A549 treated with AZD9567 at 1 μM for 4 hours (cell line): ENCODE data around the gene PGAP3. TPM values are rescaled to one million over a fixed set of nuclear protein-coding genes. Genes with fewer than 3 reads are reported as not detected.

Experiments
- total RNA-seq: library from RNA; stranded (reverse); fragments of 200-300 nt; extraction: Qiagen RNA extraction; gene quantifications from 5 replicates; pipeline ENCODE4 v1.2.3, GENCODE V29; 2022; ENCODE audit not compliant: insufficient read depth

PGAP3 gene, protein sequence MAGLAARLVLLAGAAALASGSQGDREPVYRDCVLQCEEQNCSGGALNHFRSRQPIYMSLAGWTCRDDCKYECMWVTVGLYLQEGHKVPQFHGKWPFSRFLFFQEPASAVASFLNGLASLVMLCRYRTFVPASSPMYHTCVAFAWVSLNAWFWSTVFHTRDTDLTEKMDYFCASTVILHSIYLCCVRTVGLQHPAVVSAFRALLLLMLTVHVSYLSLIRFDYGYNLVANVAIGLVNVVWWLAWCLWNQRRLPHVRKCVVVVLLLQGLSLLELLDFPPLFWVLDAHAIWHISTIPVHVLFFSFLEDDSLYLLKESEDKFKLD
- 7.5 to 9.6 TPM (median 8.1 TPM) in 5 replicates for total RNA-seq

GRCh38 chr17:39687546-39688474 lies at the start of gene PGAP3:
PGAP3 (minus strand) TSS chr17:39688057; CDS start chr17:39688014, 43 bp downstream.

GRCh38 chr17:39730095-39730921 lies 42.5 kb upstream of the PGAP3 start, which contains the start of gene MIEN1:
MIEN1 (minus strand) TSS chr17:39730532; CDS start chr17:39730495, 37 bp downstream.

DNA sequence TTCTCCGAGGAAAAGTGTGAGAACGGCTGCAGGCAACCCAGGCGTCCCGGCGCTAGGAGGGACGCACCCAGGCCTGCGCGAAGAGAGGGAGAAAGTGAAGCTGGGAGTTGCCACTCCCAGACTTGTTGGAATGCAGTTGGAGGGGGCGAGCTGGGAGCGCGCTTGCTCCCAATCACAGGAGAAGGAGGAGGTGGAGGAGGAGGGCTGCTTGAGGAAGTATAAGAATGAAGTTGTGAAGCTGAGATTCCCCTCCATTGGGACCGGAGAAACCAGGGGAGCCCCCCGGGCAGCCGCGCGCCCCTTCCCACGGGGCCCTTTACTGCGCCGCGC lies 11.9 kb upstream of the PGAP3 start, which contains the start of gene ERBB2:
TSS of gene ERBB2 (plus strand) at position 247 of the 330 bp plus-strand sequence. CDS start 175 bp downstream, outside the sequence.

GRCh38 chr17:39667945-39668924 lies 19.6 kb downstream of the PGAP3 start, which contains the start of gene PNMT:
PNMT (plus strand) TSS chr17:39668453; CDS start chr17:39668476, 23 bp downstream.

GRCh38 chr17:39664581-39665561 lies 23.0 kb downstream of the PGAP3 start, which contains the start of gene TCAP:
TCAP (plus strand) TSS chr17:39665349; CDS start chr17:39665360, 11 bp downstream.

GRCh38 chr17:39636927-39637736 lies 50.7 kb downstream of the PGAP3 start, which contains the start of gene STARD3:
STARD3 (plus strand) TSS chr17:39637144; CDS start chr17:39653532, 16,388 bp downstream.

GRCh38 chr17:39626171-39627046 lies 61.4 kb downstream of the PGAP3 start, which contains the start of gene PPP1R1B:
PPP1R1B (plus strand) TSS chr17:39626952; CDS start chr17:39627393, 441 bp downstream.

Other genes with a start within 250 kb of the PGAP3 start
- 26.9 to 33.4 TPM (median 32.9 TPM) in 5 replicates for gene MED1, start 236.8 kb downstream of the PGAP3 start, total RNA-seq
- gene CDK12, start 226.6 kb downstream of the PGAP3 start, total RNA-seq, result 27.3 to 38.5 TPM (median 37.1 TPM) in 5 replicates
- gene NEUROD2, start 80.1 kb downstream of the PGAP3 start, total RNA-seq, result 0.01 TPM in 1 of 5 replicates, not detected in the others
- 0.10 TPM in 2 of 5 replicates, not detected in the others for gene PPP1R1B, start 61.1 kb downstream of the PGAP3 start, total RNA-seq
- gene STARD3, start 50.9 kb downstream of the PGAP3 start, total RNA-seq, result 43.6 to 58.7 TPM (median 56.7 TPM) in 5 replicates
- gene TCAP, start 22.7 kb downstream of the PGAP3 start, total RNA-seq, result 0.88 to 1.0 TPM (median 0.98 TPM) in 4 of 5 replicates, not detected in the other
- 0.23 to 0.27 TPM (median 0.25 TPM) in 4 of 5 replicates, not detected in the other for gene PNMT, start 19.6 kb downstream of the PGAP3 start, total RNA-seq
- gene ERBB2, start 12.0 kb upstream of the PGAP3 start, total RNA-seq, result 30.5 to 37.4 TPM (median 34.2 TPM) in 5 replicates
- gene MIEN1, start 42.5 kb upstream of the PGAP3 start, total RNA-seq, result 77.1 to 100 TPM (median 93.0 TPM) in 5 replicates
- gene GRB7, start 49.9 kb upstream of the PGAP3 start, total RNA-seq, result 2.3 to 4.8 TPM (median 3.2 TPM) in 5 replicates
- gene IKZF3, start 176.3 kb upstream of the PGAP3 start, total RNA-seq, result not detected in 5 replicates
- gene ZPBP2, start 180.1 kb upstream of the PGAP3 start, total RNA-seq, result not detected in 5 replicates
- 2.2 to 2.6 TPM (median 2.3 TPM) in 5 replicates for gene GSDMB, start 230.6 kb upstream of the PGAP3 start, total RNA-seq
- 34.4 to 45.1 TPM (median 43.1 TPM) in 5 replicates for gene ORMDL3, start 239.5 kb upstream of the PGAP3 start, total RNA-seq
- gene LRRC3C, start 239.7 kb upstream of the PGAP3 start, total RNA-seq, result not detected in 5 replicates